H9 (cell line): ENCODE measurements around the gene ATP1B2. TPM values are rescaled to one million over a fixed set of nuclear protein-coding genes. Genes with fewer than 3 reads are reported as not detected.

Source experiments
- DNase-seq: peaks from one replicate; pipeline ENCODE4 v3.0.0-alpha.2; 2017
- H2AFZ ChIP-seq: one replicate; pipeline ENCODE4 v1.6.1; 2013; ENCODE audit warnings: mild to moderate bottlenecking, low read length, control low read depth, moderate library complexity
- H2AK5ac ChIP-seq: 2 replicates; pipeline ENCODE4 v1.6.1; 2013; ENCODE audit warnings: low read length, control low read depth, mixed read lengths; ENCODE audit not compliant: insufficient read length
- H2BK120ac ChIP-seq: one replicate; pipeline ENCODE4 v1.6.1; 2013; ENCODE audit warnings: low read depth, mild to moderate bottlenecking, low read length, control low read depth, inconsistent platforms; ENCODE audit not compliant: poor library complexity, severe bottlenecking
- H2BK12ac ChIP-seq: 2 replicates; pipeline ENCODE4 v1.6.1; 2013; ENCODE audit warnings: low read length, control low read depth, mixed read lengths, low read depth; ENCODE audit not compliant: insufficient read length
- H2BK15ac ChIP-seq: 2 replicates; pipeline ENCODE4 v1.6.1; 2013; ENCODE audit warnings: low read depth, low read length, control low read depth
- H2BK20ac ChIP-seq: one replicate; pipeline ENCODE4 v1.6.1; 2013; ENCODE audit warnings: low read depth, mild to moderate bottlenecking, low read length, control low read depth, inconsistent platforms; ENCODE audit not compliant: poor library complexity, severe bottlenecking
- H2BK5ac ChIP-seq: 2 replicates; pipeline ENCODE4 v1.6.1; 2013; ENCODE audit warnings: low read length, control low read depth, mixed read lengths; ENCODE audit not compliant: insufficient read length
- H3K14ac ChIP-seq: 2 replicates; pipeline ENCODE4 v1.6.1; 2013; ENCODE audit warnings: low read length, control low read depth; ENCODE audit not compliant: insufficient read depth
- H3K18ac ChIP-seq: 2 replicates; pipeline ENCODE4 v1.6.1; 2013; ENCODE audit warnings: low read depth, mild to moderate bottlenecking, mixed read lengths, low read length, control low read depth; ENCODE audit not compliant: insufficient read length
- H3K23ac ChIP-seq: 2 replicates; pipeline ENCODE4 v1.6.1; 2013; ENCODE audit warnings: low read length, control low read depth, mixed read lengths, low read depth; ENCODE audit not compliant: insufficient read length
- H3K23me2 ChIP-seq: 2 replicates; pipeline ENCODE4 v1.6.1; 2013; ENCODE audit warnings: low read depth, mild to moderate bottlenecking, mixed read lengths, low read length, control low read depth; ENCODE audit not compliant: insufficient read length, poor library complexity, severe bottlenecking
- H3K27ac ChIP-seq: 2 replicates; pipeline ENCODE4 v1.5.1; 2013; ENCODE audit warnings: low read length, control low read depth, mixed read lengths, low read depth; ENCODE audit not compliant: insufficient read length
- H3K27me3 ChIP-seq: 2 replicates; pipeline ENCODE4 v1.6.1; 2013; ENCODE audit warnings: low read length, control low read depth, inconsistent platforms; ENCODE audit not compliant: insufficient read depth
- H3K4ac ChIP-seq: 2 replicates; pipeline ENCODE4 v1.6.1; 2013; ENCODE audit warnings: low read depth, mild to moderate bottlenecking, control low read depth, inconsistent platforms, low read length, moderate library complexity
- H3K4me1 ChIP-seq: 2 replicates; pipeline ENCODE4 v1.6.1; 2013; ENCODE audit warnings: low read length, control low read depth, inconsistent platforms; ENCODE audit not compliant: insufficient read depth
- H3K4me2 ChIP-seq: 2 replicates; pipeline ENCODE4 v1.6.1; 2013; ENCODE audit warnings: low read length, control low read depth, mixed read lengths; ENCODE audit not compliant: insufficient read length, insufficient read depth
- H3K56ac ChIP-seq: 2 replicates; pipeline ENCODE4 v1.6.1; 2013; ENCODE audit warnings: low read depth, mild to moderate bottlenecking, mixed read lengths, low read length, control low read depth; ENCODE audit not compliant: insufficient read length
- H3K79me1 ChIP-seq: 2 replicates; pipeline ENCODE4 v1.6.1; 2013; ENCODE audit warnings: low read depth, mild to moderate bottlenecking, moderate library complexity, low read length, control low read depth, inconsistent platforms; ENCODE audit not compliant: insufficient read depth, poor library complexity, severe bottlenecking
- H3K79me2 ChIP-seq: 2 replicates; pipeline ENCODE4 v1.6.1; 2013; ENCODE audit warnings: low read length, control low read depth, inconsistent platforms; ENCODE audit not compliant: insufficient read depth
- H3K9ac ChIP-seq: 2 replicates; pipeline ENCODE4 v1.6.1; 2013; ENCODE audit warnings: low read length, control low read depth, mixed read lengths; ENCODE audit not compliant: insufficient read length; ENCODE audit errors: extremely low read depth
- H3K9me3 ChIP-seq: one replicate; pipeline ENCODE4 v1.6.1; 2013; ENCODE audit warnings: low read depth, low read length, inconsistent platforms; ENCODE audit not compliant: control insufficient read depth
- H3T11ph ChIP-seq: one replicate; pipeline ENCODE4 v1.6.1; 2013; ENCODE audit warnings: mild to moderate bottlenecking, low read length, control low read depth, inconsistent platforms
- H4K20me1 ChIP-seq: one replicate; pipeline ENCODE4 v1.6.1; 2013; ENCODE audit not compliant: control insufficient read depth, insufficient read length, insufficient read depth
- H4K5ac ChIP-seq: 2 replicates; pipeline ENCODE4 v1.6.1; 2013; ENCODE audit warnings: low read depth, mild to moderate bottlenecking, mixed read lengths, low read length, control low read depth; ENCODE audit not compliant: insufficient read length
- H4K8ac ChIP-seq: replicated peaks from 2 replicates; pipeline ENCODE4 v1.6.1; 2013; ENCODE audit warnings: low read length, control low read depth, mixed read lengths, low read depth; ENCODE audit not compliant: insufficient read length
- H4K91ac ChIP-seq: 2 replicates; pipeline ENCODE4 v1.6.1; 2013; ENCODE audit warnings: low read depth, mild to moderate bottlenecking, moderate library complexity, mixed read lengths, low read length, control low read depth; ENCODE audit not compliant: insufficient read length
- H3K27ac Mint-ChIP-seq, 3 experiments: 2 replicates in 2 of 3; 3 replicates in 1 of 3; pipeline ENCODE4 v1.8.0; 2020 to 2021; ENCODE audit warnings: mixed read lengths in 3 of 3, mild to moderate bottlenecking in 1 of 3, moderate library complexity in 1 of 3
- H3K27me3 Mint-ChIP-seq: 2 replicates; pipeline ENCODE4 v1.8.0; 2021; ENCODE audit warnings: low read depth, mild to moderate bottlenecking, moderate library complexity, mixed read lengths
- H3K36me3 Mint-ChIP-seq, 3 experiments: 2 replicates in 2 of 3; 3 replicates in 1 of 3; pipeline ENCODE4 v1.8.0; 2020 to 2021; ENCODE audit warnings: low read depth in 3 of 3, mixed read lengths in 3 of 3; ENCODE audit not compliant: insufficient read depth in 1 of 3
- H3K4me1 Mint-ChIP-seq, 2 experiments: 2 replicates each; pipeline ENCODE4 v1.8.0; 2020; ENCODE audit warnings: mixed read lengths in 2 of 2
- H3K4me3 Mint-ChIP-seq, 2 experiments: 2 replicates in 1 of 2; 3 replicates in 1 of 2; pipeline ENCODE4 v1.8.0; 2020 to 2021; ENCODE audit warnings: mild to moderate bottlenecking in 2 of 2, mixed read lengths in 2 of 2, moderate library complexity in 1 of 2
- H3K9me3 Mint-ChIP-seq, 2 experiments: 2 replicates in 1 of 2; 3 replicates in 1 of 2; pipeline ENCODE4 v1.8.0; 2020; ENCODE audit warnings: mild to moderate bottlenecking in 2 of 2, mixed read lengths in 2 of 2, moderate library complexity in 1 of 2
- WGBS: extraction: QIAGEN DNeasy Blood & Tissue Kit; methylation state at CpG from one replicate; pipeline ENCODE4 v1.1.7; 2013; ENCODE audit warnings: missing lambda C conversion rate, low lambda C conversion rate, mixed read lengths; ENCODE audit not compliant: insufficient read length; ENCODE audit errors: extremely low coverage; 5-methylcytosine and 5-hydroxymethylcytosine counted together
- total RNA-seq: library from RNA; stranded (reverse); gene quantifications from 2 replicates; pipeline ENCODE4 v1.2.1, GENCODE V29; 2021
- TF ChIP-seq, protein P1 (sequence below): fragments of 200-600 bp; sonication (generic); conservative IDR thresholded peaks from 3 replicates; pipeline ENCODE4 v1.8.0; 2021; ENCODE audit warnings: antibody characterized with exemption, mild to moderate bottlenecking

ATP1B2 gene
- total RNA-seq, 1 experiment from 2014 or later = 16.2 TPM

DNA sequence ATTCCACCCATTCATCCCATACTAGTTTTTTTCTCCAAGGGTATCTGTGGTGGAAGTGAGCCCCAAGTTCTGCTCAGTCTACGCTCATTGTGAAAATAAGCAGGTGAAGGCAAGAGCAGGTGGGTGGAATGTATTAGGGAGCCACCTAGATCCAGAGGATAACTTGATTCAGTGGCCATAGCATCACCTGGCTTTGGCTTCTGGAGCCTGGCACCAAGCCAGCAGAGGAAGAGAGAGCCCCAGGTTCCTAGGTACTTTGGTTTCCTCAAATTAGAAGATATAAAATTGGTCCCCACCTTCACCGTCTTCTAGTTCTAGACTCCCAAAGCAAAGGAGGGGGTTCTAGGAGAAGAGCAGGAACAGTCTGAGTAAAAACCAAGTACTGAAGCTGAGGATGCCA lies 40.1 kb upstream of the ATP1B2 start:
- H3K27me3 Mint-ChIP-seq = no peaks in the 10 kb centered on the region
- Histone ChIP-seq H3K9ac (no peak overlapping the region), H3K23me2 (peaks cover 7% of the 10 kb centered on the region), H2AK5ac (no peak overlapping the region), H3K79me2 (peaks cover 9% of the 10 kb centered on the region; the same call in 1 of the 2 replicates), H3K9me3 (no peaks in the 10 kb centered on the region), H3T11ph (no peak overlapping the region), H4K8ac (no peak overlapping the region), H2BK12ac (no peak overlapping the region), H2BK5ac (no peak overlapping the region), H3K4me2 (no peak overlapping the region), H3K56ac (no peak overlapping the region), H3K14ac (no peak overlapping the region), H4K5ac (no peak overlapping the region), H2AFZ (no peak overlapping the region), H2BK120ac (no peak overlapping the region), H4K91ac (no peak overlapping the region), H3K18ac (no peak overlapping the region), H3K27me3 (no peaks in the 10 kb centered on the region), H3K4me1 (peaks cover 5% of the 10 kb centered on the region), H3K23ac (no peak overlapping the region), H2BK20ac (no peak overlapping the region), H3K79me1 (no peaks in the 10 kb centered on the region), H4K20me1 (no peaks in the 10 kb centered on the region), H3K27ac (no peak overlapping the region), H2BK15ac (no peak overlapping the region), H3K4ac (no peak overlapping the region)
- no CpG with 5 or more reads among the region's 2 CpGs for WGBS
- no peak for DNase-seq
- H3K4me1 Mint-ChIP-seq = peaks cover 23 to 24% of the 10 kb centered on the region in 2 experiments
- peaks cover 15 to 29% (median 19%) of the 10 kb centered on the region in 3 experiments; a peak in 6 of 7 replicates for H3K36me3 Mint-ChIP-seq
- H3K27ac Mint-ChIP-seq = no peak overlapping the region
- no peak overlapping the region for H3K4me3 Mint-ChIP-seq
- no peaks in the 10 kb centered on the region for H3K9me3 Mint-ChIP-seq
- TF ChIP-seq, protein P1, sequence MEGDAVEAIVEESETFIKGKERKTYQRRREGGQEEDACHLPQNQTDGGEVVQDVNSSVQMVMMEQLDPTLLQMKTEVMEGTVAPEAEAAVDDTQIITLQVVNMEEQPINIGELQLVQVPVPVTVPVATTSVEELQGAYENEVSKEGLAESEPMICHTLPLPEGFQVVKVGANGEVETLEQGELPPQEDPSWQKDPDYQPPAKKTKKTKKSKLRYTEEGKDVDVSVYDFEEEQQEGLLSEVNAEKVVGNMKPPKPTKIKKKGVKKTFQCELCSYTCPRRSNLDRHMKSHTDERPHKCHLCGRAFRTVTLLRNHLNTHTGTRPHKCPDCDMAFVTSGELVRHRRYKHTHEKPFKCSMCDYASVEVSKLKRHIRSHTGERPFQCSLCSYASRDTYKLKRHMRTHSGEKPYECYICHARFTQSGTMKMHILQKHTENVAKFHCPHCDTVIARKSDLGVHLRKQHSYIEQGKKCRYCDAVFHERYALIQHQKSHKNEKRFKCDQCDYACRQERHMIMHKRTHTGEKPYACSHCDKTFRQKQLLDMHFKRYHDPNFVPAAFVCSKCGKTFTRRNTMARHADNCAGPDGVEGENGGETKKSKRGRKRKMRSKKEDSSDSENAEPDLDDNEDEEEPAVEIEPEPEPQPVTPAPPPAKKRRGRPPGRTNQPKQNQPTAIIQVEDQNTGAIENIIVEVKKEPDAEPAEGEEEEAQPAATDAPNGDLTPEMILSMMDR = no peak
